Calu3 (cell line): ENCODE results near the gene BRCC3. TPM values are rescaled to one million over a fixed set of nuclear protein-coding genes. Genes with fewer than 3 reads are reported as not detected.
A peak's percentile ranks its signal among the peaks of the same experiment; 100 is the strongest.

ENCODE experiments used
- BruUV-seq: library from RNA; stranded (reverse); fragments of 400-500 nt; replicated peaks from 2 replicates; lab custom pipeline; 2021; lab: Mats Ljungman, UMichigan
- CTCF ChIA-PET: fragments of 300-600 bp; sonication (Branson Sonifier 250); formaldehyde crosslinking; loops from one replicate; lab custom pipeline; 2022; ENCODE audit warnings: antibody characterized with exemption; lab: Charles Lee
- DNase-seq: peaks from one replicate; pipeline ENCODE4 v3.0.0; 2022
- H3K27ac Mint-ChIP-seq: one replicate; pipeline ENCODE4 v1.8.0; 2022; ENCODE audit warnings: mixed read lengths; ENCODE audit not compliant: unreplicated experiment
- H3K27me3 Mint-ChIP-seq: one replicate; pipeline ENCODE4 v1.8.0; 2022; ENCODE audit warnings: mixed read lengths; ENCODE audit not compliant: unreplicated experiment
- H3K36me3 Mint-ChIP-seq: one replicate; pipeline ENCODE4 v1.8.0; 2022; ENCODE audit warnings: mild to moderate bottlenecking, moderate library complexity, mixed read lengths; ENCODE audit not compliant: insufficient read depth, unreplicated experiment
- H3K4me1 Mint-ChIP-seq: one replicate; pipeline ENCODE4 v1.8.0; 2022; ENCODE audit warnings: mild to moderate bottlenecking, low read depth, mixed read lengths; ENCODE audit not compliant: unreplicated experiment
- H3K4me3 Mint-ChIP-seq: one replicate; pipeline ENCODE4 v1.8.0; 2022; ENCODE audit warnings: mild to moderate bottlenecking, low read depth, moderate library complexity, mixed read lengths; ENCODE audit not compliant: unreplicated experiment
- H3K9me3 Mint-ChIP-seq: one replicate; pipeline ENCODE4 v1.8.0; 2022; ENCODE audit warnings: low read depth, mixed read lengths; ENCODE audit not compliant: unreplicated experiment
- CTCF ChIP-seq: fragments of 200-600 bp; IDR thresholded peaks from one replicate; pipeline ENCODE4 v1.8.0; 2022; ENCODE audit warnings: antibody characterized with exemption; ENCODE audit not compliant: unreplicated experiment
- intact Hi-C: fragments of 100-400 bp; cut with micrococcal nuclease; formaldehyde crosslinking; loops from one replicate; pipeline ENCODE4 v1.10.0; 2022; ENCODE audit not compliant: unreplicated experiment
- total RNA-seq: library from RNA; stranded (reverse); gene quantifications from 2 replicates; pipeline ENCODE4 v1.2.3, GENCODE V29; 2022

The BRCC3 gene
- total RNA-seq, 1 experiment from 2014 or later, result 35.9 TPM

- Mint-ChIP-seq H3K36me3 (no peaks in the 10 kb centered on the region), H3K4me3 (no peak overlapping the region), H3K27ac (no peak overlapping the region), H3K27me3 (no peaks in the 10 kb centered on the region), H3K4me1 (peaks cover 15% of the 10 kb centered on the region), H3K9me3 (no peaks in the 10 kb centered on the region)
- CTCF ChIA-PET, result no interaction called here
- no peak for DNase-seq
- intact Hi-C loops, result no loop called here
- no peak for TF ChIP-seq CTCF
- BruUV-seq, result no TSS peak
Observed at GRCh38 chrX:155054255-155054654, 17.1 kb upstream of the BRCC3 start.

- Mint-ChIP-seq H3K27me3 (no peaks in the 10 kb centered on the region), H3K27ac (no peak overlapping the region), H3K4me3 (no peak overlapping the region), H3K9me3 (no peaks in the 10 kb centered on the region), H3K36me3 (no peaks in the 10 kb centered on the region), H3K4me1 (peaks cover 15% of the 10 kb centered on the region)
- no peak for TF ChIP-seq CTCF
- no TSS peak for BruUV-seq
- DNase-seq, result no peak
- CTCF ChIA-PET, result no interaction called here
- intact Hi-C loops, result no loop called here
Observed at GRCh38 chrX:155055494-155055893, 15.8 kb upstream of the BRCC3 start.

- no peak overlapping the region for H3K4me3 Mint-ChIP-seq
- H3K36me3 Mint-ChIP-seq, result no peaks in the 10 kb centered on the region
- CTCF ChIA-PET, result no interaction called here
- no peaks in the 10 kb centered on the region for H3K9me3 Mint-ChIP-seq
- peaks cover 15% of the 10 kb centered on the region for H3K4me1 Mint-ChIP-seq
- H3K27ac Mint-ChIP-seq, result no peak overlapping the region
- no peak for DNase-seq
- BruUV-seq, result no TSS peak
- no peaks in the 10 kb centered on the region for H3K27me3 Mint-ChIP-seq
- no peak for TF ChIP-seq CTCF
- intact Hi-C loops, result loop anchor here (2.0 kb wide), 1 partner anchor 28 kb away; no protein-coding TSS in a partner anchor
Observed at GRCh38 chrX:155056471-155056870, 14.8 kb upstream of the BRCC3 start.

- CTCF ChIA-PET, result no interaction called here
- Mint-ChIP-seq H3K27ac (no peak overlapping the region), H3K4me1 (peaks cover 15% of the 10 kb centered on the region), H3K4me3 (peak overlapping the region; percentile 36), H3K36me3 (no peaks in the 10 kb centered on the region), H3K9me3 (no peaks in the 10 kb centered on the region), H3K27me3 (no peaks in the 10 kb centered on the region)
- intact Hi-C loops, result loop anchor here (1.0 to 2.0 kb wide), 2 partner anchors 28 to 76 kb away; no protein-coding TSS in a partner anchor
- no TSS peak for BruUV-seq
- DNase-seq, result peak; percentile 69
- TF ChIP-seq CTCF, result peak; percentile 61
Observed at GRCh38 chrX:155056877-155057792, 14.2 kb upstream of the BRCC3 start.
